ENCODE measurements around the gene HS3ST6.

DNA sequence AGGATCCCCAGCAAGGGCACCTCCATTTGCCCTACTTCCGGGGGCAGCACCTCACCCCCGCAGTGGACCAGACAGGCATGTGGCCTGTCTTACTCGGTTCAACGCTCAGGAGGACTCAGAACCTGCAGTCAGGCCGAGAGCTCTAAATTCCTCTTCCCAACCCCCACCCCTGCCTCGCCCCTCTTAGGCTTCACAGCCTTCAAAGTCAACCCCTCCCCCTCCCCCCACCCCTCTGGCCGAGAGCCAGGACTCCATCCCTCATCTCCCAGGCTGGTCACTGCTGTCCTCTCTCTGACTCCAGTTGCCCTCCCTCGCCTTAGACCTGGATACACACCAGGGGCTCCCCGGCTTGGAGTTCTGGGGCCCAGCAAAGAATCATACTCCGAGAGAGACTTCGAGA lies 8.1 kb upstream of the HS3ST6 start:
- TF ChIP-seq, protein P1, sequence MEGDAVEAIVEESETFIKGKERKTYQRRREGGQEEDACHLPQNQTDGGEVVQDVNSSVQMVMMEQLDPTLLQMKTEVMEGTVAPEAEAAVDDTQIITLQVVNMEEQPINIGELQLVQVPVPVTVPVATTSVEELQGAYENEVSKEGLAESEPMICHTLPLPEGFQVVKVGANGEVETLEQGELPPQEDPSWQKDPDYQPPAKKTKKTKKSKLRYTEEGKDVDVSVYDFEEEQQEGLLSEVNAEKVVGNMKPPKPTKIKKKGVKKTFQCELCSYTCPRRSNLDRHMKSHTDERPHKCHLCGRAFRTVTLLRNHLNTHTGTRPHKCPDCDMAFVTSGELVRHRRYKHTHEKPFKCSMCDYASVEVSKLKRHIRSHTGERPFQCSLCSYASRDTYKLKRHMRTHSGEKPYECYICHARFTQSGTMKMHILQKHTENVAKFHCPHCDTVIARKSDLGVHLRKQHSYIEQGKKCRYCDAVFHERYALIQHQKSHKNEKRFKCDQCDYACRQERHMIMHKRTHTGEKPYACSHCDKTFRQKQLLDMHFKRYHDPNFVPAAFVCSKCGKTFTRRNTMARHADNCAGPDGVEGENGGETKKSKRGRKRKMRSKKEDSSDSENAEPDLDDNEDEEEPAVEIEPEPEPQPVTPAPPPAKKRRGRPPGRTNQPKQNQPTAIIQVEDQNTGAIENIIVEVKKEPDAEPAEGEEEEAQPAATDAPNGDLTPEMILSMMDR (IDR thresholded peaks at IDR 0.05): no peak
- TF ChIP-seq POLR2A (IDR thresholded peaks at IDR 0.05): no peak

Measured in thyroid gland (tissue), 4 donors.